K562 (cell line): ENCODE data around the gene C1orf21. TPM values are rescaled to one million over a fixed set of nuclear protein-coding genes. Genes with fewer than 3 reads are reported as not detected.

Experiments
- BMI1 ChIP-seq: fragments of 150-350 bp; IDR thresholded peaks from 2 replicates; pipeline ENCODE4 v1.6.1; 2014; ENCODE audit warnings: low read length
- E2F3 ChIP-seq: fragments of 250-450 bp; sonication (Bioruptor Pico); IDR thresholded peaks from 2 replicates; pipeline ENCODE4 v1.4.0; 2020; ENCODE audit warnings: mild to moderate bottlenecking
- ELF2 ChIP-seq: fragments of 250-450 bp; sonication (Bioruptor Pico); IDR thresholded peaks from 2 replicates; pipeline ENCODE4 v1.5.0; 2021; ENCODE audit warnings: mild to moderate bottlenecking
- EP400 ChIP-seq: fragments of 450-650 bp; IDR thresholded peaks from 2 replicates; pipeline ENCODE4 v1.6.1; 2017; ENCODE audit warnings: antibody characterized with exemption, mild to moderate bottlenecking, moderate library complexity
- KHSRP ChIP-seq: fragments of 450-650 bp; IDR thresholded peaks from 2 replicates; pipeline ENCODE4 v1.6.1; 2017
- MAZ ChIP-seq, 2 experiments: fragments of 450-650 bp in 1 of 2; sonication (generic) in 1 of 2; formaldehyde crosslinking; IDR thresholded peaks in 1 of 2; conservative IDR thresholded peaks in 1 of 2; 2 replicates each; pipeline versions ENCODE4 v1.4.0 to v1.5.0; 2020; ENCODE audit warnings: mild to moderate bottlenecking in 1 of 2, missing genetic modification reagents in 1 of 2
- NELFE ChIP-seq: IDR thresholded peaks from 2 replicates; pipeline ENCODE4 v1.6.1; 2011; ENCODE audit warnings: mild to moderate bottlenecking; ENCODE audit not compliant: insufficient read depth, insufficient read length
- NR4A1 ChIP-seq, 2 experiments: fragments of 250-450 bp in 1 of 2; fragments of 450-650 bp in 1 of 2; sonication (Bioruptor Pico) in 1 of 2; IDR thresholded peaks; 2 replicates each; pipeline versions ENCODE4 v1.4.0 to v1.6.1; 2016 to 2020; ENCODE audit warnings: mild to moderate bottlenecking in 2 of 2, missing compliant biosample characterization in 1 of 2, missing genetic modification characterization in 1 of 2, moderate library complexity in 1 of 2
- NRF1 ChIP-seq, 2 experiments: fragments of 450-650 bp; IDR thresholded peaks in 1 of 2; conservative IDR thresholded peaks in 1 of 2; 2 replicates each; pipeline ENCODE4 v1.6.1; 2014; ENCODE audit warnings: mild to moderate bottlenecking in 2 of 2
- PCBP2 ChIP-seq: fragments of 200-400 bp; formaldehyde crosslinking; IDR thresholded peaks from 2 replicates; pipeline ENCODE4 v1.6.1; 2018; ENCODE audit warnings: low read length, low read depth, mild to moderate bottlenecking, moderate library complexity; ENCODE audit not compliant: poor library complexity, severe bottlenecking
- PYGO2 ChIP-seq: fragments of 450-650 bp; IDR thresholded peaks from 2 replicates; pipeline ENCODE4 v1.6.1; 2016; ENCODE audit warnings: mild to moderate bottlenecking, missing genetic modification characterization, moderate library complexity, missing compliant biosample characterization
- SPI1 ChIP-seq: IDR thresholded peaks from 2 replicates; pipeline ENCODE4 v1.6.1; 2011; ENCODE audit warnings: low read depth, low read length, control low read depth, borderline replicate concordance
- STAG1 ChIP-seq: sonication (generic); formaldehyde crosslinking; IDR thresholded peaks from 2 replicates; pipeline ENCODE4 v1.5.0; 2020; ENCODE audit warnings: missing genetic modification reagents, borderline replicate concordance
- STAT5B ChIP-seq: fragments of 250-450 bp; sonication (Bioruptor Pico); IDR thresholded peaks from 2 replicates; pipeline ENCODE4 v1.8.0; 2021; ENCODE audit warnings: mild to moderate bottlenecking, inconsistent platforms
- TAF1 ChIP-seq: IDR thresholded peaks from 2 replicates; pipeline ENCODE4 v1.6.1; 2011; ENCODE audit warnings: mild to moderate bottlenecking, low read length, moderate library complexity; ENCODE audit not compliant: insufficient read depth, control insufficient read depth, severe bottlenecking; ENCODE audit errors: extremely low read depth
- TARDBP ChIP-seq: fragments of 450-650 bp; IDR thresholded peaks from 2 replicates; pipeline ENCODE4 v1.6.1; 2016
- TFAM ChIP-seq: fragments of 250-450 bp; sonication (Bioruptor Pico); conservative IDR thresholded peaks from 2 replicates; pipeline ENCODE4 v1.5.0; 2021; ENCODE audit warnings: mild to moderate bottlenecking, moderate library complexity
- ZBTB7A ChIP-seq: IDR thresholded peaks from 2 replicates; pipeline ENCODE4 v1.6.1; 2011; ENCODE audit warnings: low read depth, mild to moderate bottlenecking, low read length, moderate library complexity, borderline replicate concordance; ENCODE audit not compliant: control insufficient read depth
- ZEB2 ChIP-seq: fragments of 450-650 bp; IDR thresholded peaks from 2 replicates; pipeline ENCODE4 v1.6.1; 2016
- ZNF282 ChIP-seq: sonication (generic); formaldehyde crosslinking; IDR thresholded peaks from 2 replicates; pipeline ENCODE4 v1.8.1; 2023; ENCODE audit warnings: missing genetic modification reagents
- ZNF586 ChIP-seq: fragments of 450-650 bp; formaldehyde crosslinking; conservative IDR thresholded peaks from 2 replicates; pipeline ENCODE4 v1.4.0; 2020; ENCODE audit warnings: mild to moderate bottlenecking, moderate library complexity
- ZNF785 ChIP-seq: fragments of 250-450 bp; sonication (Bioruptor Pico); IDR thresholded peaks from 2 replicates; pipeline ENCODE4 v1.4.0; 2020; ENCODE audit warnings: mild to moderate bottlenecking
- polyA plus RNA-seq, 8 experiments: library from polyadenylated mRNA; depleted of rRNA in 4 of 8; stranded (reverse) in 5 of 8; unstranded in 3 of 8; fragments of >200 nt; fragmentation: Nextera tagmentation in 2 of 8; fragmentation: Illumina TruSeq in 1 of 8; extraction: Ambion mirVana in 2 of 8; extraction: Trizol in 1 of 8; gene quantifications; 2 replicates each; pipeline versions ENCODE4 v1.2.1 to v1.2.3, GENCODE V29; 2011 to 2014; ENCODE audit warnings: inconsistent platforms in 1 of 8, missing spikeins in 1 of 8
- total RNA-seq, 7 experiments: library from RNA; depleted of rRNA in 6 of 7; stranded (reverse); fragments of >200 nt in 6 of 7; fragmentation: Illumina TruSeq in 2 of 7; extraction: Trizol in 2 of 7; gene quantifications; 2 replicates each; pipeline versions ENCODE4 v1.2.1 to v1.2.3, GENCODE V29; 2011 to 2021; ENCODE audit warnings: low replicate concordance in 1 of 7
- TF ChIP-seq, protein P1 (sequence below), 3 experiments: fragments of 200-800 bp in 1 of 3; sonication (Bioruptor generic) in 1 of 3; sonication (generic) in 1 of 3; formaldehyde crosslinking in 1 of 3; IDR thresholded peaks; 2 replicates each; pipeline versions ENCODE4 v1.6.1 to v1.8.0; 2016 to 2022; ENCODE audit warnings: mild to moderate bottlenecking in 2 of 3, missing compliant biosample characterization in 2 of 3, missing genetic modification characterization in 2 of 3, missing genetic modification reagents in 1 of 3
- TF ChIP-seq, protein P2 (sequence below): fragments of 450-650 bp; IDR thresholded peaks from 2 replicates; pipeline ENCODE4 v1.7.1; 2018; ENCODE audit warnings: mild to moderate bottlenecking, low read depth; ENCODE audit not compliant: partially characterized antibody
- TF ChIP-seq, protein P3 (sequence below): sonication (generic); formaldehyde crosslinking; IDR thresholded peaks from 2 replicates; pipeline ENCODE4 v1.9.0; 2022; ENCODE audit warnings: mild to moderate bottlenecking, missing genetic modification reagents

The C1orf21 gene
- total and polyA plus RNA-seq, 9 of the 15 experiments (the other 6 are each of a cell fraction or from before 2014, with no cell fraction given): under 0.01 to 0.31 (median 0.07) TPM

DNA sequence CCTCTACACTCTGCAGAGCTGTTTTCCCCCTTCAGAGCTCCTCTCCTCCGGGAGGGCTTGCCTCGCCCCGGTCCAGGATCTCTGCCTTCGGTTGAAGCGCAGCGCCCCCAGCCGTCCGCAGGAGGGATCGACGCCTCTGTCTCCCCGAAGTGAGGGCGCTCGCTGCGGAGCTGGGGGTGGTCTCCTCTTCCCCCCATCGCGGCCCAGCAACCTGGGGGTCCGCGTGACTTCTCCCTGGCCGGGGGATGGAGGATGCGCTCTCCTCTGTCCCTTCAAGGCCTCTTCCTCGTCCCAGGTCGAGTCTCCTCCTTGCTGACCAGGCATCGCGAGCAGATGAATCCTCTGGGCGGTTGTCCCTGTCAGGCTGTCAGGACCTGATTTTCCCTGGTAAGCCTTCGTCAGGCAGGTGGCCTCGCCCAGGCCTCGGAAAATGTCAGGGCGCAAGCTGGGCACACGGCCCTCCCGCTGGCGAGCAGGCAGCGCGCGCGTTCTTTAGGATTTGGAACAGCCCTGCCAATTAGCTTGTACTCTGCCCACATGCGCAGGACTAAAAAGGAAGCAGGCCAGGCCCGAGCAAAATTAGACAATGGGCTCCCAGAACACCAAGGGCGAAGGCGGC lies 277.3 kb downstream of the C1orf21 start (continued):
- TF ChIP-seq, protein P1, sequence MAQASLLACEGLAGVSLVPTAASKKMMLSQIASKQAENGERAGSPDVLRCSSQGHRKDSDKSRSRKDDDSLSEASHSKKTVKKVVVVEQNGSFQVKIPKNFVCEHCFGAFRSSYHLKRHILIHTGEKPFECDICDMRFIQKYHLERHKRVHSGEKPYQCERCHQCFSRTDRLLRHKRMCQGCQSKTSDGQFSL (CRISPR knock-in tag; IDR thresholded peaks at IDR 0.05): no peak
- TF ChIP-seq, protein P1 (tag; IDR thresholded peaks at IDR 0.05): no peak
- TF ChIP-seq ZNF282 (no peak), STAT5B (CRISPR knock-in tag) (no peak), ZNF785 (CRISPR knock-in tag) (no peak), KHSRP (no peak), TARDBP (no peak), SPI1 (no peak), ZNF586 (CRISPR knock-in tag) (no peak), PYGO2 (tag) (no peak), PCBP2 (no peak), NR4A1 (CRISPR knock-in tag; IDR thresholded peaks at IDR 0.05) (no peak), NR4A1 (tag; IDR thresholded peaks at IDR 0.05) (no peak), ZEB2 (no peak), TFAM (CRISPR knock-in tag) (no peak), MAZ (CRISPR knock-in tag; conservative IDR thresholded peaks at IDR 0.05 in 1 of 2, IDR thresholded peaks at IDR 0.05 in 1 of 2) (peak; percentile 22 to 40; a peak in 2 of 4 replicates), ELF2 (CRISPR knock-in tag) (no peak), EP400 (no peak), STAG1 (peak; percentile 70; the same call in 1 of the 2 replicates), ZBTB7A (peak; percentile 64; the same call in 1 of the 2 replicates), BMI1 (0 out of 2 replicates have a peak, but pooled peaks have one; percentile 30), NRF1 (conservative IDR thresholded peaks at IDR 0.05 in 1 of 2, IDR thresholded peaks at IDR 0.05 in 1 of 2) (peak; percentile 28 to 29; a peak in 2 of 4 replicates), E2F3 (CRISPR knock-in tag) (no peak), TAF1 (no peak), NELFE (no peak)
- TF ChIP-seq, protein P2, sequence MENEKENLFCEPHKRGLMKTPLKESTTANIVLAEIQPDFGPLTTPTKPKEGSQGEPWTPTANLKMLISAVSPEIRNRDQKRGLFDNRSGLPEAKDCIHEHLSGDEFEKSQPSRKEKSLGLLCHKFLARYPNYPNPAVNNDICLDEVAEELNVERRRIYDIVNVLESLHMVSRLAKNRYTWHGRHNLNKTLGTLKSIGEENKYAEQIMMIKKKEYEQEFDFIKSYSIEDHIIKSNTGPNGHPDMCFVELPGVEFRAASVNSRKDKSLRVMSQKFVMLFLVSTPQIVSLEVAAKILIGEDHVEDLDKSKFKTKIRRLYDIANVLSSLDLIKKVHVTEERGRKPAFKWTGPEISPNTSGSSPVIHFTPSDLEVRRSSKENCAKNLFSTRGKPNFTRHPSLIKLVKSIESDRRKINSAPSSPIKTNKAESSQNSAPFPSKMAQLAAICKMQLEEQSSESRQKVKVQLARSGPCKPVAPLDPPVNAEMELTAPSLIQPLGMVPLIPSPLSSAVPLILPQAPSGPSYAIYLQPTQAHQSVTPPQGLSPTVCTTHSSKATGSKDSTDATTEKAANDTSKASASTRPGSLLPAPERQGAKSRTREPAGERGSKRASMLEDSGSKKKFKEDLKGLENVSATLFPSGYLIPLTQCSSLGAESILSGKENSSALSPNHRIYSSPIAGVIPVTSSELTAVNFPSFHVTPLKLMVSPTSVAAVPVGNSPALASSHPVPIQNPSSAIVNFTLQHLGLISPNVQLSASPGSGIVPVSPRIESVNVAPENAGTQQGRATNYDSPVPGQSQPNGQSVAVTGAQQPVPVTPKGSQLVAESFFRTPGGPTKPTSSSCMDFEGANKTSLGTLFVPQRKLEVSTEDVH: no peak
- TF ChIP-seq, protein P3, sequence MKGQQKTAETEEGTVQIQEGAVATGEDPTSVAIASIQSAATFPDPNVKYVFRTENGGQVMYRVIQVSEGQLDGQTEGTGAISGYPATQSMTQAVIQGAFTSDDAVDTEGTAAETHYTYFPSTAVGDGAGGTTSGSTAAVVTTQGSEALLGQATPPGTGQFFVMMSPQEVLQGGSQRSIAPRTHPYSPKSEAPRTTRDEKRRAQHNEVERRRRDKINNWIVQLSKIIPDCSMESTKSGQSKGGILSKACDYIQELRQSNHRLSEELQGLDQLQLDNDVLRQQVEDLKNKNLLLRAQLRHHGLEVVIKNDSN (CRISPR knock-in tag): no peak
